Renal cortex interstitium (tissue), 11 donors: ENCODE results near the gene OGFR. TPM values are rescaled to one million over a fixed set of nuclear protein-coding genes. Genes with fewer than 3 reads are reported as not detected.

Experiments
- DNase-seq, 11 donors: peaks; one replicate each; pipeline ENCODE4 v3.0.0-alpha.2; 2013; ENCODE audit warnings: low read depth in 9 of 11, low spot score in 4 of 11; ENCODE audit errors: extremely low read depth in 1 of 11
- polyA plus RNA-seq, 3 donors: library from polyadenylated mRNA; unstranded; fragments of 120-200 nt; gene quantifications; one replicate each; pipeline ENCODE4 v1.2.1, GENCODE V29; 2013; ENCODE audit not compliant: insufficient read length in 3 of 3

OGFR gene
- polyA plus RNA-seq, 3 donors = 23.7 to 31.8 (median 31.1) TPM

- no peak for DNase-seq
These were observed 39.1 kb upstream of the OGFR start for GRCh38 chr20:62765432-62766070.

DNA sequence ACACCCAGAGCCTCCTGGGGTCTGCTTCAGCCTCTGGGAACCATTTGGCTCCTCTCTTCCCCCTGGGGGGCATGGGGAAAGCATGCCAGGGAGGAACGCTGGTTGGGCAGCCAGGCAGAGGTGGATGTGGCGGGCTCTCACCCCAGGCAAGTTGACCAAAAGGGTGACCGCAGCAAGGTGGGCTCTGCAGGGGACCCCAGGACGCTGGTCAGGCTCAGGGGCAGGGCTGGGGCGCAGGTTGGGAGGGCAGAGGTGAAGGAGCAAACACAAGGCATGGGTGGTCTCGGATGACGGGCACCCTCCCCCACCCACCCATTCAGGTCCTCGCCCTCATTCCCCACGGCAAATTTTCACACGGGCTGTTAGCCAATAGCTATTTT lies 38.6 kb upstream of the OGFR start:
- no peak for DNase-seq

DNA sequence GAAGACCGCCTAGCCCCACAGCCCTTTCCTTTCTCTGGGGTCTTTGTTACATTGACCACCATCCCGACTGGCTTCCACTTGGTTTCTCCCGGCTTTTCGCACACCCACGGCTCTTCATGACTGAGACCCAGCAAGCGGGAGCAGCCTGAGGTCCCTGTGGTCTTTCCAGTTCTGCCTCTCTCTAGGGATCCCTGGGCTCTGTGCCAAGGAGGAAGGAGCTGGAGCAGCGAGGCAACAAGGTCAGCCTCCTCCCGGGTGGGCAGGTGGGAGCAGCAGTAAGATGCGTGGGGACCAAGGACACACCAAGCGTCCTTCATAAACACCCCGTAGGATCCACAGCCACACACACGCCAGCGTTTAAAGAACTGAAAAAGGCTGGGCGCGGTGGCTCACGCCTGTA lies 37.9 kb upstream of the OGFR start:
- peak in 5 of 11 donors; percentile 49 to 75 (median 55) for DNase-seq

- no peak for DNase-seq
These were observed 36.4 kb upstream of the OGFR start for GRCh38 chr20:62768234-62768546.

- DNase-seq = peak in 4 of 11 donors; percentile 55 to 73 (median 65)
These were observed 35.9 kb upstream of the OGFR start for GRCh38 chr20:62768551-62769287.

DNA sequence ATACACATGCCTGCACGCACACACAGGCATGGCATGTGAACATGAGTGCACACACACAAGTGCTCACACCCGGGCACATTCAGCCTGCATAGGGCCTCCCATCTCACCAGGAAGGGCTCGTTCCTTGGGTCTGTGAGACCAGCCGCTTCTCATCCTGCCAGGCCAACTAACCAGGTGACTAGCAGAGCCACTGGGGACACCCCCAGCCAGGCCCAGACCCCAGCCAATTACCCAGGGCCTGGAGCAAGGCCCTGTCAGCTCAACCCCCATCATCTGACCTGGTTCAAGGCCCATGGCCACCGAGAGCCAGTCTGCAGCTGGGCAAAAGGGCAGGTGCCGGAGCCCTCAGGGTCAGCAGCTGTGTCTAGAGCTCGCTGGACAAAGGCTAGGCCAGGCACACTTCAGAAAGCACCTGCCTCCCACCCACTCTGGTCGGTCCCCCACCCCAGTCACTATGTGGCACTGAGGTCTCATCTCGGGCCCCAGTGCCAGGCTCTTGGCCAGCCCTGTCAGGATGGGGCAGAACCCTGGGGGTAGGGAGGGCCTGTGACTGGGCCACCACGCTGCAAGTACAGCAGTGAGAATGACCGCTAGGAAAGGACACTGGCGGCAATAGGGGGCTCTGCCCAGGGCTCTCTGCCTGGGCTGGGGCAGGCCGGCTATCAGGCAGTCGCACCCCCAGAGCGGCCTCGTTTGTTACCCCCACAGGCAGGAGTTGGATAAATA lies 35.1 kb upstream of the OGFR start:
- DNase-seq = no peak

GRCh38 chr20:62770111-62770910 lies 34.3 kb upstream of the OGFR start:
- DNase-seq = no peak

DNA sequence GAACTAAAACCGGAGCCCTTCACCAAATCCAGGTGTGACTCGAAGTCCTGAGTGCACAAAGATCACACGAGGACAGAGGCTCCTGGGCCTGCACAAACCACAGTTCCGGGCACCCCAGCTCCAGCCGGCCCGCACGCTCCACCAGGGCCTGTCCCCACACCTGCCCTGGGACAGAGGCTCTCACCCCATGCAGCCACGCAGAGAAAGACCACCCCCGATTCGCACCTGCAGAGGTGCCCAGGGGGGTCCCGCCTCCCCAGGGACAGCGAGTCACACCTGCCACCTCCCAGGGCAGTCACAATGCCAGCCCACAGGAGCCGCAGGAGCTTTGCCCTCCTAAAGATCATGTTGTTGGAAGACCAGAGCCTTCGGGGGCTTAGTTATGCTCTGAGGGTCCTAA lies 33.7 kb upstream of the OGFR start:
- DNase-seq = no peak

DNA sequence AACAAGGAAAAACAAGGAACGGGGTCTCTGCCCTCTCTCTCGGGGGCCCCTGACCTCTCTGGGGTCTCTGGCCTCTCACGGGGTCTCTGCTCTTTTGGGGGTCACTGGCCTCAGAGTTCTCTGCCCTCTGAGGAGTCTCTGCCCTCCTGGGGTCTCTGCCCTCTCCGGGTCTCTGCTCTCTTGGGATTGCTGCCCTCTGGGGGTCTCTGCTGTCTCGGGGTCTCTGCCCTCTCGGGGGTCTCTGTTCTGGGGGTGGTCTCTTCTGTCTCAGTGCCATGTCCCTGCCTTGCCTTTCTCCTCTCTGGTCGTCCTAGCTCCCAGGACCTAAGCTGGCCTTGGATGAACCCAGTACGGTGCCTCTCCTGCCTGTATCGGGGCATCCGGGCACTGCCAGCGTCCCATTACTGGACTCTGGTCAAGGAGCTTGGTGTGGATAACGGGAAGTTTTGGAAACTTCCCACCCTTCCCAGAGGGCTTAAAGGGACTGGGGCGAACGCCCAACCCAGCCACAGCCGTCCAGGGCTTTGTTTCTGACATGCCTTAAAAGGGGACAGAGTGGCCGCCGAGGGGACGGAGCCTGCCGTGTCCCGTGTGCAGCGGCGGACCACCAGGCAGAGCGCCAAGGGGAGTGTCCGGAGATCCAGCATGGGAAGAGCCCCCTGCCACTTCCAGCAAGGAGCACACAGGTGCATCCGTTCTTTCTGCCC lies 33.1 kb upstream of the OGFR start:
- DNase-seq = no peak

DNA sequence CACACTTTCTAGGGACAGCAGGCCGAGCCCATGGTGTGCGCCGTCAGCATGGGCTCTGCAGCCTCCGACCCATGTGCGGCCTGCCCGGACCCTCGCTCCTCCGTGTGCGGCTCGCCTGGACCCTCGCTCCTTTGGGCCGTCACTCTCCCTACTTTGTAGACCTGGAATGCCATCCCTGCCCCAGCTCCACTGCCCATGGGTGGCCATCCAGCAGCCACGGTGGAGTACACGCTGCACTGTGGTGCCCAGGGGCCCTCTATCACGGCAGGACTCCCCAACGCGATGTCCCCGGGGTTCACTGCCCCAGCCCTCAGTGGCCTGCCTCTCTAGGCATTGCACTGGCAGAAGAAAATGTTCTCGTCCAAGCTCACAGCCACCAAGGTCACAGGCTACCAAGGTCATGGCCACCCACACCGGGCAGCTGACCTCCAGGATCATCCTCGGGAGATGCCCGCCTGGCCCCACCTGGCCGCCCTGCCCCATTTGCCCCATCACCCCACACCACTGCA lies 32.5 kb upstream of the OGFR start:
- DNase-seq = no peak

DNA sequence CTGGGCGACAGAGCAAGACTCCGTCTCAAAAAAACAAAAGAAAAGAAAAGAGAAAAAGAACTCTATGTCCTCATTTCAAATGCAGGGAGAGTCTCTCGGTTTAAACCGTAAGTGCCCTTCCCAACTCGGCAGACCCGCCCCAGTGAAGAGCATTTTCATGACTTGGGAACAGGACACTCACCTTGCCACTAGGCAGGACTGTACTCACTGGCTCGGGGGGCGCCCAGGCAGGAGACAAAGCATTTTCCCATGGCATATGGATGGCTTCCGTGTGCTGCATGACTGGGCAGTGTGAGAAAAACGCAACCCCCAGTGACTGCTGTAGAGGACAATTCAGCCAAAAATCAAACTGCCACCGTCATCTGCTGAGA lies 32.0 kb upstream of the OGFR start:
- DNase-seq = no peak

DNA sequence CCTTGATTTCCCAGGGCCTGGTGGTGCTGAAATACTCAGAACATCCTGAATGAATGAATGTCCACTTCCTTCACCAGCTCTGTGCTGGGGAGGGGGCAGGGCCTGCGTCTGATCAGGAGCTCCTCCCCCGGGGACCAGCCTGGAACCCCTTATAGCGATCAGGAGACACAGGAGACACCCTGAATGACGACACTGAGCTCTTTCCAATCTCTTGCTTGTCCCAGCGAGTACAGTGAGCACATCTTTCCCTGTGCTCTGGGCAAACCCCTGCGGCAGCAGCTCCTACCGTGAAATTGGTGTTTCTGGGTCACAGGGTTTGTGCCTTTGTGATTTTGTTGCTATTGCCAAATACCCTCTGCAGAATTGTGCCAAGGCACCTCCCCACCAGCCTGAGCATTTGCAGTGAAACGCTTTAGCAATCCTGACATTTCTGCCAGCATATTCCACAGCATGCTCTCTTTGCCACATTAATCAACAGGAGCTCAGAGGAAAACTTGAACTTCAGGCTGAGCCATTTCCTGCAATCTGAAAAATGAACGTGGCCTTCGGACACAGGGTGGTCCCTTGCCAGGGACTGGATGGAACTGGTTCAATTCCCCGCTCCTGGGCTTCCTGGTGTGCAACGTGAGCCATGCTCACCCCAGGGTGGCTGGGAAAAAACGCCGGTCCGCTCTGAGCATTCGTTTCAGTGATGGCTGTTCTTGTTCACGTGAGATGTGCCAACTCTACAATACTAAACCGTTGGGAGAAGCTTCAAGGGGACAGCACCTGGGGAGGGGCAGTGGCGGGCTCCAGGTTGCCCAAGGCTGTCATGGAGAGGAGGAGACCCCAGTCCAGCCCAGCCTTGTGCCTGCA lies 31.4 kb upstream of the OGFR start:
- no peak for DNase-seq

DNA sequence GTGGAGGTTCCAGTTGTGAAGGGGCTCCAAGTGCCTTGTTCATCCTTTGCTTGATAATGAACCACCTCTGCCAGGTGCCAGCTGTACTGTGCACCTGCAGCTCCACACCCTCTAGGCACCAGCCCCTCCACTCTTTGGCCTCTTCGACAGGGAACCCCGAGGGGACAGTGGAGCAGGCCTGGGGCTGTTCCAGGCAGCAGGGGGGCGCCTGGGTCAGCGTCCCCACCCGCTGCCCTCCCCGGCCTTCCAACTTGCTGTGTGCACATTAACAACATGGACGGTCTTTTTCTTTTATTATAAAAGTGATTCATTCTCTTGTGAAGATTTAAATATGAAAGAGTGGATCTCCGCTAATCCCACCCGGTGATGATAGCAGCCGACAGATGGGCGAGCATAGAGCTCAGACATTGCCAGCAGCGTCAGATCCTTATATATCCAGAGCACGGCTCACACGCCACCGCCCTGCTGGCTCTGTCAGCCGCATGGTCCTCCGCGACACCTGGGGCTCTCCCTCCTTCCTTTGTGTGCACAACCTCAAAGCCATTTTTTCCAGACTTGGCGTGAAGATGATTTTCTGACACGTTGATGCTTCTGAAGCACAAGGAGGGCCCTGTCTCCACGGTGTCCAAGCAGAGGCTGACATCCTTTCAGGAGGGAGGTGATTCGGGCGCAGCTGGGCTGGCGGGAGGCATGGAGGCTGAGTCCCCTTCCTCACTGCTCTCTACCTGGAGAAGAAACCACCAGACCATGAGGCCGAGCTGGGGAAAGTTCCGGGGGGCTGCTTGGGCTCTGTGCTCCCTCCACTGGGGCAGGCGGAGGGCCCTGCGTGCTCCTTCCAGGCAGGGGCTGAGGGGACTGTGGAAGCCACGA lies 30.6 kb upstream of the OGFR start:
- DNase-seq = no peak

- no peak for DNase-seq
These were observed 29.9 kb upstream of the OGFR start for GRCh38 chr20:62774762-62775161.

DNA sequence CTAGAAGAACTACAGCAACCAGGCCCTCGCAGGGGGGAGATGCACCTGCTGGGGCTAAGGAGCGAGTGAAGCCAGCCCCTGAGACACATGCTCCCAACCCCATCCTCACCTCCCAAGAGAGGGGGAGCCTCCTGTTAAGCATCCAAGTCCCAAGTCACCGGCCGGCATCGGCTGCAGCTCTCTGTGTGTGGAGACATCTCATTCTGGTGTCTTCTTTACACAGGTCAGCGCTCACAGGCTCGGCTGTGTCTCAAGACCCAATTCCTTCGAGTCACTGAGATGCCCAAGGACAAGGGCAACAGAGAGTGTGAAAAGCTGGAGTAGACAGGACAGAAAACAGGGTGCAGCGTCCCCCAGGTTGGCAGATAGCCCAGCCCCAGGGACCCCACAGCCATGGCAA lies 29.4 kb upstream of the OGFR start:
- no peak for DNase-seq

GRCh38 chr20:62776035-62776691 lies 28.5 kb upstream of the OGFR start:
- no peak for DNase-seq
